ENCODE data around the gene ROPN1L. TPM values are rescaled to one million over a fixed set of nuclear protein-coding genes. Genes with fewer than 3 reads are reported as not detected.

ROPN1L gene
- total and polyA plus RNA-seq, 10 donors = 2.0 to 27.9 (median 11.4) TPM

DNA sequence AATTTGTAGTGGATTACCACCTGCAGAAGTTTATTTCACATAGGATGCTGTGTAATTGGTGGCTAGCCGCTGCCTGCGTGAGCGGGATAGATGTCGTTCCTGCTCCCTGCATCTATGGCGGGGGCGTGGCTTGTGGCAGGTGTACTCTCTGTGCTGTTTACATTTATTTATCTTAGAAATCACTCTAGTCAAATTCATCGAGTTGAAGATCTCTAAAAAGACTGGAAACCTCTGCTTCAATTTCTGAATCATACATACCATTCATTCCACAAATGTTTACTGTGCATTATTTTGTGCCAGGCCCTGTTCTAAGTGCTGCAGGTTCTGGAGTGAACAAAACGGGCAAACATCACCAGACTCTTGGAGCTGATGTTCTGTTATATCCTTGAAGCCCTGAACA lies 11.9 kb downstream of the ROPN1L start:
- H3K9me3 ChIP-seq = no peaks in the 10 kb centered on the region
- no peak for DNase-seq
- H3K27ac ChIP-seq = no peak overlapping the region
- H3K4me1 ChIP-seq = peaks cover 3 to 69% (median 35%) of the 10 kb centered on the region in 6 donors
- H3K27me3 ChIP-seq (replicated peaks in 1 of 7) = no peaks in the 10 kb centered on the region
- intact Hi-C loops (cut with DNase I; ENCODE audit: low total_unique reads) = no loop called here
- TF ChIP-seq POLR2A (IDR thresholded peaks at IDR 0.05) = no peak
- TF ChIP-seq CTCF (IDR thresholded peaks at IDR 0.05 in 8 of 11, conservative IDR thresholded peaks at IDR 0.05 in 3 of 11) = no peak
- no peak for TF ChIP-seq POLR2AphosphoS5 (IDR thresholded peaks at IDR 0.05)
- H3K36me3 ChIP-seq = peaks cover 0 to 25% (median 0%) of the 10 kb centered on the region in 6 donors
- 89 to 92% (median 90%) methylated on average over 8 of the region's 8 CpGs for WGBS, 5 donors
- no peak overlapping the region for H3K4me3 ChIP-seq

GRCh38 chr5:10454591-10455276 lies 13.1 kb downstream of the ROPN1L start:
- Histone ChIP-seq H3K27me3 (replicated peaks in 1 of 7) (no peaks in the 10 kb centered on the region), H3K27ac (no peak overlapping the region), H3K4me3 (no peak overlapping the region), H3K9me3 (no peaks in the 10 kb centered on the region), H3K36me3 (peaks cover 0 to 23% (median 0%) of the 10 kb centered on the region in 6 donors), H3K4me1 (peaks cover 3 to 57% (median 32%) of the 10 kb centered on the region in 6 donors)
- no peak for TF ChIP-seq POLR2AphosphoS5 (IDR thresholded peaks at IDR 0.05)
- no peak for TF ChIP-seq POLR2A (IDR thresholded peaks at IDR 0.05)
- DNase-seq = no peak
- intact Hi-C loops (cut with DNase I; ENCODE audit: low total_unique reads) = no loop called here
- 91 to 95% (median 94%) methylated on average over 19 of the region's 19 CpGs for WGBS, 5 donors

DNA sequence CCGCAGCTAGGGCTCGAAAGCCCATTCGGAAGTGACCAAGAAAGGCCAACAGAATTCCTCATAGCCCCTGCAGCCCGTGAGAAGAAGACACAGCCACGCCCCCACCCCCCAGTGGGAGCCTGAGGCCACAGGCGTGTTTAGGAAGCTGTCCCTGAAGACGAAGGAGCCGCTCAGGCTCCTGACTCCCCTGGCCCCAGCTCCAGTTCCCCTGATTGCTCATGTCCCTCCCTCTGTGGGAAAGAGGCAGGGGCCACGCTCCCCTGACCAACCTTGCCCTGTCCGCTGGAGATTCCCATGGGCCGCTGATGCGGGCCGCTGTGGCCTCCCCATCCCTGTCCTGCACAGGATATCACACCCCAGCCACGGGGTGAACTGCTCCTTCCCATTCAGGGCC lies 13.6 kb downstream of the ROPN1L start:
- no peak for TF ChIP-seq POLR2AphosphoS5 (IDR thresholded peaks at IDR 0.05)
- no peak for TF ChIP-seq POLR2A (IDR thresholded peaks at IDR 0.05)
- TF ChIP-seq CTCF (IDR thresholded peaks at IDR 0.05 in 8 of 11, conservative IDR thresholded peaks at IDR 0.05 in 3 of 11) = no peak
- DNase-seq = no peak
- Histone ChIP-seq H3K4me1 (peaks cover 3 to 51% (median 34%) of the 10 kb centered on the region in 6 donors), H3K27ac (no peak overlapping the region), H3K36me3 (peaks cover 0 to 19% (median 0%) of the 10 kb centered on the region in 6 donors), H3K4me3 (no peak overlapping the region), H3K9me3 (no peaks in the 10 kb centered on the region), H3K27me3 (replicated peaks in 1 of 7) (no peaks in the 10 kb centered on the region)
- intact Hi-C loops (cut with DNase I; ENCODE audit: low total_unique reads) = no loop called here
- WGBS, 5 donors = 82 to 88% (median 84%) methylated on average over 11 to 14 of the region's 14 CpGs

- no peaks in the 10 kb centered on the region for H3K9me3 ChIP-seq
- intact Hi-C loops (cut with DNase I; ENCODE audit: low total_unique reads) = no loop called here
- peak; percentile 39 for DNase-seq
- no peaks in the 10 kb centered on the region for H3K27me3 ChIP-seq (replicated peaks in 1 of 7)
- peak overlapping the region in 4 of 8 donors; percentile 33 to 60 (median 48) for H3K27ac ChIP-seq
- TF ChIP-seq POLR2A (IDR thresholded peaks at IDR 0.05) (no peak), CTCF (IDR thresholded peaks at IDR 0.05 in 8 of 11, conservative IDR thresholded peaks at IDR 0.05 in 3 of 11) (no peak), POLR2AphosphoS5 (IDR thresholded peaks at IDR 0.05) (no peak)
- H3K4me3 ChIP-seq = no peak overlapping the region
- 48 to 77% (median 57%) methylated on average over 18 to 26 of the region's 26 CpGs for WGBS, 5 donors
- peaks cover 0 to 18% (median 0%) of the 10 kb centered on the region in 6 donors for H3K36me3 ChIP-seq
- peaks cover 3 to 45% (median 28%) of the 10 kb centered on the region in 6 donors for H3K4me1 ChIP-seq
Measured at GRCh38 chr5:10456583-10457420, 15.1 kb downstream of the ROPN1L start.
